SK-N-MC (cell line): ENCODE data around the gene HIBADH.
"Not testable (repeated sequence)": the region's sequence is repeated elsewhere in the genome, so short reads cannot be mapped to it uniquely, and the experiment has no call there.

Experiments
- DNase-seq: peaks from one replicate; pipeline ENCODE4 v3.0.0-alpha.2; 2011; ENCODE audit warnings: low read depth, low spot score
- H3K27ac ChIP-seq: fragments of 200-600 bp; sonication (generic); 2 replicates; pipeline ENCODE4 v1.5.1; 2016; ENCODE audit warnings: mixed run types
- H3K36me3 ChIP-seq: fragments of 200-600 bp; sonication (generic); 2 replicates; pipeline ENCODE4 v1.6.1; 2017; ENCODE audit warnings: antibody characterized with exemption, low read length, mixed read lengths; ENCODE audit not compliant: insufficient read depth
- H3K4me3 ChIP-seq: fragments of 200-600 bp; sonication (generic); 2 replicates; pipeline ENCODE4 v1.5.1; 2016
- H3K9ac ChIP-seq: fragments of 200-600 bp; sonication (generic); 2 replicates; pipeline ENCODE4 v1.8.0; 2017; ENCODE audit warnings: mixed run types, mixed read lengths; ENCODE audit not compliant: insufficient read length
- H3K9me3 ChIP-seq: fragments of 200-600 bp; sonication (generic); 2 replicates; pipeline ENCODE4 v1.6.1; 2017; ENCODE audit warnings: low read depth, mild to moderate bottlenecking, antibody characterized with exemption, low read length, moderate library complexity, mixed read lengths
- EZH2 ChIP-seq: fragments of 200-600 bp; sonication (generic); IDR thresholded peaks from one replicate; pipeline ENCODE4 v1.6.1; 2017; ENCODE audit warnings: antibody characterized with exemption
- FOXP2 ChIP-seq: optimal IDR thresholded peaks from 2 replicates; pipeline ENCODE3; 2011; ENCODE audit warnings: mild to moderate bottlenecking, moderate library complexity; ENCODE audit not compliant: insufficient read depth; ENCODE audit errors: extremely low read length, control extremely low read depth
- POLR2AphosphoS5 ChIP-seq: IDR thresholded peaks from 2 replicates; pipeline ENCODE4 v1.6.1; 2012; ENCODE audit warnings: mild to moderate bottlenecking, low read depth, low read length, borderline replicate concordance

The HIBADH gene

DNA sequence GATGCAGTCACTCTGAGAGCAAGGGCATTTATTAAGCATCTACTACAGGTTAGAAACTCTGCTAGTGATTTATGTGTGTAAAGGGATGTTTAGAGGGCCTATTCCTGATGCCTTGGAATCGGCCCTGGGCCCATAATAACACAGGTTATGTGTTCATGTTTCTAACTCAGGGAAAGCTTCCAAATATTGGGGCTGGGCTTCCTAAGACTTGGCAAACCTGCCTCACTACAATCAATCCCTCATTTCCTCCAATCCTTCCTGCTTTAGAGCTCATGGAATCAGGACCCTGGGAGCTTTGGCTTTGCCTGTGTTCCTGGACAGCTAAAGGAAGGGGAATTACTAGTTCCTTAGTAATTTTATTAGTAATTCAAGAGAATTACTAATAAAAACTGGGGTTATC lies 148.8 kb downstream of the HIBADH start:
- Histone ChIP-seq H3K9me3 (no peaks in the 10 kb centered on the region), H3K4me3 (no peak overlapping the region), H3K27ac (no peak overlapping the region), H3K36me3 (no peaks in the 10 kb centered on the region), H3K9ac (no peak overlapping the region)
- TF ChIP-seq EZH2 (no peak), POLR2AphosphoS5 (no peak), FOXP2 (no peak)
- DNase-seq: no peak

GRCh38 chr7:27511370-27511769 lies 151.3 kb downstream of the HIBADH start:
- not testable (repeated sequence) for H3K27ac ChIP-seq, H3K9me3 ChIP-seq, DNase-seq, H3K36me3 ChIP-seq, H3K9ac ChIP-seq, H3K4me3 ChIP-seq

DNA sequence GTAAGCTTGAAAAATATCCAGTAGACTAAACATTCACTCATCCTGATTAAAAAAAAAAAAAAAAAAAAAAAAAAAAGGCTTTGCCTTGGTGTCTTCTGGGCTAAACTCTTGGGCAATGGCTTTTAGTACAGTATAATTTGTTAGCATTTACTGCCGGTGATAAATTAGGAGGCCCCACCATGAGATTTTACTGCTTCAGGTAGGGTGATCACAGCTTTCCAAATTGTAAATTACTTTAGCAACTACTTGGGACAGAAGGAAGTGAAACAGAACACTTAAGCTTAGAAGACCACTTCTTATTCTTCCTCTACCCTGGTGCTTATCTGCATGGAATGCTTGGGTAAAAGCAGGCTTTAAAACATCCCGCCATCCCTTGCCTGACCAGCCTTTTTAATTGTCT lies 152.1 kb downstream of the HIBADH start:
- Histone ChIP-seq H3K9me3 (no peaks in the 10 kb centered on the region), H3K36me3 (no peaks in the 10 kb centered on the region), H3K27ac (no peak overlapping the region), H3K4me3 (no peak overlapping the region), H3K9ac (no peak overlapping the region)
- DNase-seq: no peak
- TF ChIP-seq FOXP2 (no peak), POLR2AphosphoS5 (no peak), EZH2 (no peak)

GRCh38 chr7:27501879-27502278 lies 160.8 kb downstream of the HIBADH start:
- H3K4me3 ChIP-seq, H3K36me3 ChIP-seq, DNase-seq, H3K9me3 ChIP-seq, H3K27ac ChIP-seq, H3K9ac ChIP-seq: not testable (repeated sequence)

GRCh38 chr7:27501001-27501400 lies 161.7 kb downstream of the HIBADH start:
- H3K27ac ChIP-seq: no peak overlapping the region
- DNase-seq: no peak
- TF ChIP-seq POLR2AphosphoS5: no peak

GRCh38 chr7:27492224-27492623 lies 170.5 kb downstream of the HIBADH start:
- Histone ChIP-seq H3K4me3 (no peak overlapping the region), H3K9ac (no peak overlapping the region), H3K9me3 (no peaks in the 10 kb centered on the region), H3K27ac (no peak overlapping the region), H3K36me3 (no peaks in the 10 kb centered on the region)
- TF ChIP-seq FOXP2: no peak
- no peak for TF ChIP-seq EZH2
- no peak for TF ChIP-seq POLR2AphosphoS5
- no peak for DNase-seq

More at GRCh38 chr7:27501001-27501400, 161.7 kb downstream of the HIBADH start:
- Histone ChIP-seq H3K9me3 (no peaks in the 10 kb centered on the region), H3K9ac (no peak overlapping the region), H3K36me3 (no peaks in the 10 kb centered on the region), H3K4me3 (no peak overlapping the region)

DNA sequence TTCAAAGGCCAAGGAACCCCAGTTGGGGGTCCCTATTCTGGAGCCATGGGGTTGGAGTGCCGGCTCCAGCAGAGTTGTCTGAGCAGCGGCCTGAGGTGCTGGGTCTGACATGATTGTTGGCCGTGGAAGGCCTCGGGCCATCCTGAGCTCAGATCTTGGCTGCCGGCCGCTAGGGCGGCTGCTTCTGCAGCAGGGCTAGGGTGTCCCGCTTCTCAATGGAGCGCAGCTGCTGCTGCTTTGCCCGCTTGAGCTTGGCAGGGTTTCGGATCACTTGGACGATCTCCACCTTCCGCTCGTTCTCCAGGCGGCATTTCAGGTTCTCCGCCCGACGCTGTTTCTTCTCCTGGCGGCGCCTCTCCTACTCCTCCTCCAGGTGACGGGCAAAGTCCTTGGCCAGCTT lies 171.1 kb downstream of the HIBADH start:
- H3K9ac ChIP-seq: no peak overlapping the region
- no peak for DNase-seq
- no peak overlapping the region for H3K4me3 ChIP-seq
- TF ChIP-seq POLR2AphosphoS5 (no peak), FOXP2 (no peak), EZH2 (no peak)
- H3K36me3 ChIP-seq: no peaks in the 10 kb centered on the region
- H3K27ac ChIP-seq: no peak overlapping the region
- H3K9me3 ChIP-seq: no peaks in the 10 kb centered on the region

DNA sequence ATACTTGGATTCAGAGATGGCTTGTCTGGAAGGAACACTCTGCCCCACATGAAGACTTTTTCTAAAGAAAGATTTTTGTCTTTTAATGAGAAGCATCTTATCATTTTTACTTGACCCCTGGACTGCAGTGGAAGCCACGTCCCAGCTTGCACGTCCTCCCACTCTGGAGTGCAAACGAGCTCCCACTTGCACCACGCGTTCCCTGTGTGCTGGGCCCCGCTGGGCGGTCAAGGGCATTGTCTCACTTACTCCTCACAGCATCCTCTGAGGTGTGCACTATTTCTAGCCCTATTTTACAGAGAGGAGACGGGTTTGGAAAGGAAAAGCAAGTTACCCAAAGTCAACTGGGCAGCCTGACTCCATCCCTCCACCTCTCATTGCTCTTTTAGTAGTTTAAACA lies 175.2 kb downstream of the HIBADH start:
- DNase-seq: no peak
- no peak overlapping the region for H3K9ac ChIP-seq

GRCh38 chr7:27484451-27484850 lies 178.2 kb downstream of the HIBADH start:
- Histone ChIP-seq H3K9ac (no peak overlapping the region), H3K36me3 (no peaks in the 10 kb centered on the region), H3K4me3 (no peak overlapping the region), H3K9me3 (no peaks in the 10 kb centered on the region), H3K27ac (no peak overlapping the region)
- no peak for TF ChIP-seq POLR2AphosphoS5
- no peak for TF ChIP-seq FOXP2
- TF ChIP-seq EZH2: no peak
- no peak for DNase-seq

More for the DNA sequence above, 175.2 kb downstream of the HIBADH start:
- Histone ChIP-seq H3K9me3 (no peaks in the 10 kb centered on the region), H3K27ac (no peak overlapping the region), H3K36me3 (no peaks in the 10 kb centered on the region), H3K4me3 (no peak overlapping the region)
- TF ChIP-seq POLR2AphosphoS5: no peak
- no peak for TF ChIP-seq FOXP2
- no peak for TF ChIP-seq EZH2

DNA sequence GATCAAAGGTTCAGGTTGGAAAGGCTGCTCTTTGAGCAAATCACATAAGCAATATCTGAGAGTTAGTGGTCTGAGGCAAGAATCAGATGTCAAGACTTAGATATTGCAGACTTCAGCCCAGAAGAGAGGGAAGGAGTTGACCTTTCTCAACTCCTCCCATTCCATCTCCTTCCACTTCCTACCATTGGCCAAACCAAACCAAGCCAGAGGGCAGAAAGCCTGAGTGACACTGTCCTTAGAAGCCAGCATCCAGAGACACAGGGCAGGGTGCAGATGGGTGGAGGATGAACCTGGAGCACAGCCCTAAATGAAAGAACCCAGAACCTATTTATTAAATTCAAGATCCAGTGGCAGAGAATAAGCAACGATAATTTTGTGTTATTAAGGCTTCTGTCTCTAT lies 180.5 kb downstream of the HIBADH start:
- no peaks in the 10 kb centered on the region for H3K36me3 ChIP-seq
- DNase-seq: no peak
- TF ChIP-seq EZH2: no peak
- TF ChIP-seq FOXP2: no peak
- no peak for TF ChIP-seq POLR2AphosphoS5
- H3K27ac ChIP-seq: no peak overlapping the region
- H3K9ac ChIP-seq: no peak overlapping the region
- H3K4me3 ChIP-seq: no peak overlapping the region
- no peaks in the 10 kb centered on the region for H3K9me3 ChIP-seq
